H9 (cell line): ENCODE measurements around the gene PTX3. TPM values are rescaled to one million over a fixed set of nuclear protein-coding genes. Genes with fewer than 3 reads are reported as not detected.
A peak's percentile ranks its signal among the peaks of the same experiment; 100 is the strongest.

Source experiments
- DNase-seq: peaks from one replicate; pipeline ENCODE4 v3.0.0-alpha.2; 2017
- H2AFZ ChIP-seq: one replicate; pipeline ENCODE4 v1.6.1; 2013; ENCODE audit warnings: mild to moderate bottlenecking, low read length, control low read depth, moderate library complexity
- H2AK5ac ChIP-seq: 2 replicates; pipeline ENCODE4 v1.6.1; 2013; ENCODE audit warnings: low read length, control low read depth, mixed read lengths; ENCODE audit not compliant: insufficient read length
- H2BK120ac ChIP-seq: one replicate; pipeline ENCODE4 v1.6.1; 2013; ENCODE audit warnings: low read depth, mild to moderate bottlenecking, low read length, control low read depth, inconsistent platforms; ENCODE audit not compliant: poor library complexity, severe bottlenecking
- H2BK12ac ChIP-seq: 2 replicates; pipeline ENCODE4 v1.6.1; 2013; ENCODE audit warnings: low read length, control low read depth, mixed read lengths, low read depth; ENCODE audit not compliant: insufficient read length
- H2BK15ac ChIP-seq: 2 replicates; pipeline ENCODE4 v1.6.1; 2013; ENCODE audit warnings: low read depth, low read length, control low read depth
- H2BK20ac ChIP-seq: one replicate; pipeline ENCODE4 v1.6.1; 2013; ENCODE audit warnings: low read depth, mild to moderate bottlenecking, low read length, control low read depth, inconsistent platforms; ENCODE audit not compliant: poor library complexity, severe bottlenecking
- H2BK5ac ChIP-seq: 2 replicates; pipeline ENCODE4 v1.6.1; 2013; ENCODE audit warnings: low read length, control low read depth, mixed read lengths; ENCODE audit not compliant: insufficient read length
- H3K14ac ChIP-seq: 2 replicates; pipeline ENCODE4 v1.6.1; 2013; ENCODE audit warnings: low read length, control low read depth; ENCODE audit not compliant: insufficient read depth
- H3K18ac ChIP-seq: 2 replicates; pipeline ENCODE4 v1.6.1; 2013; ENCODE audit warnings: low read depth, mild to moderate bottlenecking, mixed read lengths, low read length, control low read depth; ENCODE audit not compliant: insufficient read length
- H3K23ac ChIP-seq: 2 replicates; pipeline ENCODE4 v1.6.1; 2013; ENCODE audit warnings: low read length, control low read depth, mixed read lengths, low read depth; ENCODE audit not compliant: insufficient read length
- H3K23me2 ChIP-seq: 2 replicates; pipeline ENCODE4 v1.6.1; 2013; ENCODE audit warnings: low read depth, mild to moderate bottlenecking, mixed read lengths, low read length, control low read depth; ENCODE audit not compliant: insufficient read length, poor library complexity, severe bottlenecking
- H3K27ac ChIP-seq: 2 replicates; pipeline ENCODE4 v1.5.1; 2013; ENCODE audit warnings: low read length, control low read depth, mixed read lengths, low read depth; ENCODE audit not compliant: insufficient read length
- H3K27me3 ChIP-seq: 2 replicates; pipeline ENCODE4 v1.6.1; 2013; ENCODE audit warnings: low read length, control low read depth, inconsistent platforms; ENCODE audit not compliant: insufficient read depth
- H3K4ac ChIP-seq: 2 replicates; pipeline ENCODE4 v1.6.1; 2013; ENCODE audit warnings: low read depth, mild to moderate bottlenecking, control low read depth, inconsistent platforms, low read length, moderate library complexity
- H3K4me1 ChIP-seq: 2 replicates; pipeline ENCODE4 v1.6.1; 2013; ENCODE audit warnings: low read length, control low read depth, inconsistent platforms; ENCODE audit not compliant: insufficient read depth
- H3K4me2 ChIP-seq: 2 replicates; pipeline ENCODE4 v1.6.1; 2013; ENCODE audit warnings: low read length, control low read depth, mixed read lengths; ENCODE audit not compliant: insufficient read length, insufficient read depth
- H3K56ac ChIP-seq: 2 replicates; pipeline ENCODE4 v1.6.1; 2013; ENCODE audit warnings: low read depth, mild to moderate bottlenecking, mixed read lengths, low read length, control low read depth; ENCODE audit not compliant: insufficient read length
- H3K79me1 ChIP-seq: 2 replicates; pipeline ENCODE4 v1.6.1; 2013; ENCODE audit warnings: low read depth, mild to moderate bottlenecking, moderate library complexity, low read length, control low read depth, inconsistent platforms; ENCODE audit not compliant: insufficient read depth, poor library complexity, severe bottlenecking
- H3K79me2 ChIP-seq: 2 replicates; pipeline ENCODE4 v1.6.1; 2013; ENCODE audit warnings: low read length, control low read depth, inconsistent platforms; ENCODE audit not compliant: insufficient read depth
- H3K9ac ChIP-seq: 2 replicates; pipeline ENCODE4 v1.6.1; 2013; ENCODE audit warnings: low read length, control low read depth, mixed read lengths; ENCODE audit not compliant: insufficient read length; ENCODE audit errors: extremely low read depth
- H3K9me3 ChIP-seq: one replicate; pipeline ENCODE4 v1.6.1; 2013; ENCODE audit warnings: low read depth, low read length, inconsistent platforms; ENCODE audit not compliant: control insufficient read depth
- H3T11ph ChIP-seq: one replicate; pipeline ENCODE4 v1.6.1; 2013; ENCODE audit warnings: mild to moderate bottlenecking, low read length, control low read depth, inconsistent platforms
- H4K20me1 ChIP-seq: one replicate; pipeline ENCODE4 v1.6.1; 2013; ENCODE audit not compliant: control insufficient read depth, insufficient read length, insufficient read depth
- H4K5ac ChIP-seq: 2 replicates; pipeline ENCODE4 v1.6.1; 2013; ENCODE audit warnings: low read depth, mild to moderate bottlenecking, mixed read lengths, low read length, control low read depth; ENCODE audit not compliant: insufficient read length
- H4K8ac ChIP-seq: replicated peaks from 2 replicates; pipeline ENCODE4 v1.6.1; 2013; ENCODE audit warnings: low read length, control low read depth, mixed read lengths, low read depth; ENCODE audit not compliant: insufficient read length
- H4K91ac ChIP-seq: 2 replicates; pipeline ENCODE4 v1.6.1; 2013; ENCODE audit warnings: low read depth, mild to moderate bottlenecking, moderate library complexity, mixed read lengths, low read length, control low read depth; ENCODE audit not compliant: insufficient read length
- H3K27ac Mint-ChIP-seq, 3 experiments: 2 replicates in 2 of 3; 3 replicates in 1 of 3; pipeline ENCODE4 v1.8.0; 2020 to 2021; ENCODE audit warnings: mixed read lengths in 3 of 3, mild to moderate bottlenecking in 1 of 3, moderate library complexity in 1 of 3
- H3K27me3 Mint-ChIP-seq: 2 replicates; pipeline ENCODE4 v1.8.0; 2021; ENCODE audit warnings: low read depth, mild to moderate bottlenecking, moderate library complexity, mixed read lengths
- H3K36me3 Mint-ChIP-seq, 3 experiments: 2 replicates in 2 of 3; 3 replicates in 1 of 3; pipeline ENCODE4 v1.8.0; 2020 to 2021; ENCODE audit warnings: low read depth in 3 of 3, mixed read lengths in 3 of 3; ENCODE audit not compliant: insufficient read depth in 1 of 3
- H3K4me1 Mint-ChIP-seq, 2 experiments: 2 replicates each; pipeline ENCODE4 v1.8.0; 2020; ENCODE audit warnings: mixed read lengths in 2 of 2
- H3K4me3 Mint-ChIP-seq, 2 experiments: 2 replicates in 1 of 2; 3 replicates in 1 of 2; pipeline ENCODE4 v1.8.0; 2020 to 2021; ENCODE audit warnings: mild to moderate bottlenecking in 2 of 2, mixed read lengths in 2 of 2, moderate library complexity in 1 of 2
- H3K9me3 Mint-ChIP-seq, 2 experiments: 2 replicates in 1 of 2; 3 replicates in 1 of 2; pipeline ENCODE4 v1.8.0; 2020; ENCODE audit warnings: mild to moderate bottlenecking in 2 of 2, mixed read lengths in 2 of 2, moderate library complexity in 1 of 2
- WGBS: extraction: QIAGEN DNeasy Blood & Tissue Kit; methylation state at CpG from one replicate; pipeline ENCODE4 v1.1.7; 2013; ENCODE audit warnings: missing lambda C conversion rate, low lambda C conversion rate, mixed read lengths; ENCODE audit not compliant: insufficient read length; ENCODE audit errors: extremely low coverage; 5-methylcytosine and 5-hydroxymethylcytosine counted together
- total RNA-seq: library from RNA; stranded (reverse); gene quantifications from 2 replicates; pipeline ENCODE4 v1.2.1, GENCODE V29; 2021
- TF ChIP-seq, protein P1 (sequence below): fragments of 200-600 bp; sonication (generic); conservative IDR thresholded peaks from 3 replicates; pipeline ENCODE4 v1.8.0; 2021; ENCODE audit warnings: antibody characterized with exemption, mild to moderate bottlenecking

PTX3 gene
- total RNA-seq, 1 experiment from 2014 or later: 0.11 TPM

DNA sequence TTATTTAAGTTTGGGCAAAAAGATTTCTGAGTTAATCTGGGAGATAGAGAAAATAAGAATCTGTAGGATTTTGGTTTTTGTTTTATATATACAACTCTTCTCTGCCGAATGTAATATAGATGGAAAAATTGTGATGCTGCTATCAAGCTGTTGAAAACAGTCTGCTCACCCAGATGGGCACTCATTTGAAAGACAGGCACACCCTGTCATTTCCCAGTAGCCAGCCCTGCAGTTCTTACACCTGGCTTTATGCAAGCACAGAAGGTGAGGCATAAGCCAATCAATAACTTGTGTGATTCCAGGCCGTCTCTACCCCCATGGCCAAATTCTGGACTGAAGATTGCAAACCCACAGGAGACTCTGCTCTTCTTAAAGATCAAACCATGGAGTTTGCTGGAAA lies 27.1 kb upstream of the PTX3 start:
- H3K9me3 Mint-ChIP-seq: no peaks in the 10 kb centered on the region
- H2AFZ ChIP-seq: no peak overlapping the region
- no peak overlapping the region for H2BK12ac ChIP-seq
- no CpG with 5 or more reads among the region's 2 CpGs for WGBS
- no peaks in the 10 kb centered on the region for H3K27me3 Mint-ChIP-seq
- H2BK120ac ChIP-seq: no peak overlapping the region
- no peak overlapping the region for H3T11ph ChIP-seq
- H3K27ac ChIP-seq: no peak overlapping the region
- H3K56ac ChIP-seq: no peak overlapping the region
- no peak overlapping the region for H4K91ac ChIP-seq
- no peak overlapping the region for H3K4ac ChIP-seq
- H3K4me3 Mint-ChIP-seq: no peak overlapping the region
- no peak overlapping the region for H4K8ac ChIP-seq
- no peaks in the 10 kb centered on the region for H4K20me1 ChIP-seq
- H3K9ac ChIP-seq: no peak overlapping the region
- no peaks in the 10 kb centered on the region for H3K23me2 ChIP-seq
- TF ChIP-seq, protein P1, sequence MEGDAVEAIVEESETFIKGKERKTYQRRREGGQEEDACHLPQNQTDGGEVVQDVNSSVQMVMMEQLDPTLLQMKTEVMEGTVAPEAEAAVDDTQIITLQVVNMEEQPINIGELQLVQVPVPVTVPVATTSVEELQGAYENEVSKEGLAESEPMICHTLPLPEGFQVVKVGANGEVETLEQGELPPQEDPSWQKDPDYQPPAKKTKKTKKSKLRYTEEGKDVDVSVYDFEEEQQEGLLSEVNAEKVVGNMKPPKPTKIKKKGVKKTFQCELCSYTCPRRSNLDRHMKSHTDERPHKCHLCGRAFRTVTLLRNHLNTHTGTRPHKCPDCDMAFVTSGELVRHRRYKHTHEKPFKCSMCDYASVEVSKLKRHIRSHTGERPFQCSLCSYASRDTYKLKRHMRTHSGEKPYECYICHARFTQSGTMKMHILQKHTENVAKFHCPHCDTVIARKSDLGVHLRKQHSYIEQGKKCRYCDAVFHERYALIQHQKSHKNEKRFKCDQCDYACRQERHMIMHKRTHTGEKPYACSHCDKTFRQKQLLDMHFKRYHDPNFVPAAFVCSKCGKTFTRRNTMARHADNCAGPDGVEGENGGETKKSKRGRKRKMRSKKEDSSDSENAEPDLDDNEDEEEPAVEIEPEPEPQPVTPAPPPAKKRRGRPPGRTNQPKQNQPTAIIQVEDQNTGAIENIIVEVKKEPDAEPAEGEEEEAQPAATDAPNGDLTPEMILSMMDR: no peak
- H3K14ac ChIP-seq: no peak overlapping the region
- H3K79me2 ChIP-seq: no peaks in the 10 kb centered on the region
- H2BK15ac ChIP-seq: no peak overlapping the region
- no peaks in the 10 kb centered on the region for H3K9me3 ChIP-seq
- no peak overlapping the region for H4K5ac ChIP-seq
- H2AK5ac ChIP-seq: no peak overlapping the region
- H3K27ac Mint-ChIP-seq: peak overlapping the region in 1 of 3 experiments; percentile 76; a peak in 1 of 7 replicates
- no peak overlapping the region for H2BK20ac ChIP-seq
- H3K79me1 ChIP-seq: no peaks in the 10 kb centered on the region
- H3K23ac ChIP-seq: no peak overlapping the region
- H3K36me3 Mint-ChIP-seq: 0 out of 7 replicates have a peak, but pooled peaks cover 0 to 2% (median 0%) of the 10 kb centered on the region in 3 experiments
- H3K4me1 ChIP-seq: peaks cover 5% of the 10 kb centered on the region; the same call in 1 of the 2 replicates
- H3K18ac ChIP-seq: no peak overlapping the region
- peaks cover 7 to 13% of the 10 kb centered on the region in 2 experiments for H3K4me1 Mint-ChIP-seq
- no peaks in the 10 kb centered on the region for H3K27me3 ChIP-seq
- no peak overlapping the region for H2BK5ac ChIP-seq
- no peak for DNase-seq
- no peak overlapping the region for H3K4me2 ChIP-seq
